ENCODE data around the gene ADARB2. TPM values are rescaled to one million over a fixed set of nuclear protein-coding genes. Genes with fewer than 3 reads are reported as not detected.

Gene ADARB2
- total RNA-seq, 3 donors from 2014 or later, result 0.31 to 4.2 TPM; not detected in 1

DNA sequence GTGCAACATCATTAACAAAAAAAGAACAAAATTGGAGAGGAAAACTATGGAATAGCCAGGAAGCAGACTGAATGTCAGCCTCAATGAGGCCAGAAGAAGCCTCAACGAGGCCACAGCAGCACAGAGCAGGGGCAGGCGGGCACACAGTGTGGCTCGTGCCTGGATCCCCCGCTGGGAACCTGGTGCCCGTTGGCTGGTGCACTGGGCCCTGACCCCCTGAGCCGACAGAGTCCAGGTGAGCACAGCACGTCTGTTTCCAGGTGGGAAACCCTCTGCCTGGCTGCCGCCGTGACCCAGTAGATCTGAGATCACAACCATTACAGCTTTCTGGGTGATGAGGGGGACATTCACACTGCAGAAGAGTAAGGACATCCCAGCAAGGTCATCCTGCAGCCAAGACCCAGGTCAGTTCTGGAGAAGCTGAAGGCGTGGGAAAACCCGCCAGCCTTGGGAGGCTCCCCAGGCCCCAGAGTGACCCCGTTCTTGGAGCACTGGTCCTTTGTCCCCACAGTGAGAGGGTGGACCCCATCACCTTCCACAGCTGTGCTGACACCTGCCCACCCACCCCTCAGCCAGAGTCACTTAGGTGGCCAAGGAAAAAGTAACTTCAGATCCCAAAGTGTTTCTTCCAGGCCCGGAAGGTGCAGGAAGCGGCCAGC is 222.1 kb downstream of the ADARB2 start:
- ATAC-seq (no peak), DNase-seq (no peak)
- intact Hi-C loops (cut with DNase I, micrococcal nuclease), result no loop called here
- H3K36me3 ChIP-seq (ENCODE audit: low read depth), result no peaks in the 10 kb centered on the region
- TF ChIP-seq, protein P1, sequence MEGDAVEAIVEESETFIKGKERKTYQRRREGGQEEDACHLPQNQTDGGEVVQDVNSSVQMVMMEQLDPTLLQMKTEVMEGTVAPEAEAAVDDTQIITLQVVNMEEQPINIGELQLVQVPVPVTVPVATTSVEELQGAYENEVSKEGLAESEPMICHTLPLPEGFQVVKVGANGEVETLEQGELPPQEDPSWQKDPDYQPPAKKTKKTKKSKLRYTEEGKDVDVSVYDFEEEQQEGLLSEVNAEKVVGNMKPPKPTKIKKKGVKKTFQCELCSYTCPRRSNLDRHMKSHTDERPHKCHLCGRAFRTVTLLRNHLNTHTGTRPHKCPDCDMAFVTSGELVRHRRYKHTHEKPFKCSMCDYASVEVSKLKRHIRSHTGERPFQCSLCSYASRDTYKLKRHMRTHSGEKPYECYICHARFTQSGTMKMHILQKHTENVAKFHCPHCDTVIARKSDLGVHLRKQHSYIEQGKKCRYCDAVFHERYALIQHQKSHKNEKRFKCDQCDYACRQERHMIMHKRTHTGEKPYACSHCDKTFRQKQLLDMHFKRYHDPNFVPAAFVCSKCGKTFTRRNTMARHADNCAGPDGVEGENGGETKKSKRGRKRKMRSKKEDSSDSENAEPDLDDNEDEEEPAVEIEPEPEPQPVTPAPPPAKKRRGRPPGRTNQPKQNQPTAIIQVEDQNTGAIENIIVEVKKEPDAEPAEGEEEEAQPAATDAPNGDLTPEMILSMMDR (IDR thresholded peaks at IDR 0.05), result no peak
- no peak overlapping the region for H3K4me3 ChIP-seq
- no peaks in the 10 kb centered on the region for H3K4me1 ChIP-seq (ENCODE audit: low read depth)
- no peaks in the 10 kb centered on the region for H3K9me3 ChIP-seq

DNA sequence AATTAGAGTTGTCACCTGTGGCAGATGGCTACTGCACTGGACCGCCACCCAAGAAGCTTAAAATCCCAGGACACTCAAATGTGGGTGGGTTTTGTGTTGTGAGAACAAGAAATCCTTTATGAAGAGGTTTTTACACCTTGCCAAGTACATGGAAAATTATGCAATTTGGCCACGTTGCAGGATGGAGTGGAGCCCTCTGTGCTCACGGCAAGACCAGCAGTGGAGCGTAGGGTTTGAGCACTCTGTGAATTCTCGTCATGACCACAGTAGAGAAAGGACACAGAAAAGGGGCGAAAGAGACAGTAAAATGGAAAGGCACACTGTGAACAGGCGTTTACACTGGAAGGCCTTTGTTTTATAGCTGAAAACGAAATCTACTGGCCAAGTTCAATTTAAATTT is 222.6 kb downstream of the ADARB2 start:
- ATAC-seq (no peak), DNase-seq (no peak)
- Histone ChIP-seq H3K36me3 (ENCODE audit: low read depth) (no peaks in the 10 kb centered on the region), H3K4me1 (ENCODE audit: low read depth) (no peaks in the 10 kb centered on the region), H3K9me3 (no peaks in the 10 kb centered on the region), H3K4me3 (no peak overlapping the region)
- TF ChIP-seq, protein P1 (IDR thresholded peaks at IDR 0.05), result no peak
- intact Hi-C loops (cut with DNase I, micrococcal nuclease), result no loop called here

DNA sequence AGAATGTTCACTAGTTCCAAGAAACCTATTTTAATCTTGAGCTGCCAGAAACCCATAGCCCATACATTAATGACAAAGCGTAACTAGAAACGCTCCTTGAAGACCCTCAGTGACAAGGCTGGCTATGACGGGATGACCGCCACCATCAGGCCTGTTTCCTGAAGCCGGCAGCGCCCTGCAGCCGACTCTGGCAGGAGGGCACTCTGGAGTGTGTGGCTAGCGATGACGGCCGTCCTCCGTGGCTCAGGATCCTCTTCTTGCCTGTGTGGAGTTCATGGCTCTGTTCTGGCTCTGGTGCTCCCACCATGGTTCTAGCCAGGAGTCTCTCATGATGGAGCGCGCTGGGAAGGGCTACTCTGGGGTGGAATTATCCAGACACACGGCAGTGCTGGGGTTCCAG is 224.1 kb downstream of the ADARB2 start:
- Histone ChIP-seq H3K9me3 (no peaks in the 10 kb centered on the region), H3K4me1 (ENCODE audit: low read depth) (no peaks in the 10 kb centered on the region), H3K4me3 (no peak overlapping the region), H3K36me3 (ENCODE audit: low read depth) (no peaks in the 10 kb centered on the region)
- DNase-seq (no peak), ATAC-seq (no peak)
- intact Hi-C loops (cut with DNase I, micrococcal nuclease), result no loop called here
- TF ChIP-seq, protein P1 (IDR thresholded peaks at IDR 0.05), result no peak

DNA sequence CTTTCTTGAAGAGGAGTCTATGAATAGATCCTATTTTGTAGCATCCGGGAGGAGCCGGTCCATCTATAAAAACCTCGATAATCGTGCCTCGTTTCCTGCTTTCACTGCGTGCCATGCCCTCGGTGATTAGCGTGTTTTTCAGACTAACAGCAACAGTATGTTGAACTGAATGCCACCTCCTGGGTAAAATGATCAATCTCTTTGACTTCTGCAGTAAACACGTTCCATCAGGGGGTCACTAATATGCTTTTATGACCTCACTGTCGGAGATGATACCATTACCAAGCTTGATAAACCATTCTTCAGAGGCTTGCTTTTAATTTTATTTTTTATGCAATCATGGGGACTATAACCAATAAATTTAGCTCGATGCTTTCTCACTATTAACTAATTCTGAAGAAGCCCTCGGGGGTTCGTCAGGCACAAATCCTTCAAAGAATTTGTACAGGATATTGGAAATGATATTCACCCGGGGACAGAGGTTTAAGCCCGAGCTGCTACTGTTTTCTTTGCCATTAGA is 228.3 kb downstream of the ADARB2 start:
- no peak overlapping the region for H3K4me3 ChIP-seq
- no peaks in the 10 kb centered on the region for H3K4me1 ChIP-seq (ENCODE audit: low read depth)
- no peaks in the 10 kb centered on the region for H3K36me3 ChIP-seq (ENCODE audit: low read depth)
- no peak for DNase-seq
- intact Hi-C loops (cut with DNase I, micrococcal nuclease), result no loop called here
- ATAC-seq, result no peak
- TF ChIP-seq, protein P1 (IDR thresholded peaks at IDR 0.05), result no peak
- no peaks in the 10 kb centered on the region for H3K9me3 ChIP-seq

DNA sequence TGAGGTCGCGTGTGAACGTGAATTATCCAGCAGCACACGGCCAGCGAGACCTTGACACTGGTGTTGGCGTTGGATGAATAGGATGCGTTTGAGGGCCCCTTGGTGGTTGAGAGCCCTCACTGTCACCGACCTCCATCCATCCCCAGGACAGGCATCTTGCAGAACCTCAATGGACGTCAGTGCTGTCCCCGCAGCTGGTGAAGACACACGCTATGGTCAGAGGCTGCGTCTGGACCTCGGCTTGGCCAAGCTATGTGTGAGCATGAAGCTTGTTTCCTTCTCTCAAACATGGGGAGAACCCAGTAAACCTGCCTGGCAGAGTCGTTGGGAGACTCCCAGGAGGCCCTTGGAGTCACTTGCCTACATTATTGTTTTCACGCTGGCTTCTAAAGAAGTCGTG is 229.2 kb downstream of the ADARB2 start:
- ATAC-seq, result no peak
- no peak for DNase-seq
- Histone ChIP-seq H3K4me3 (no peak overlapping the region), H3K9me3 (no peaks in the 10 kb centered on the region), H3K4me1 (ENCODE audit: low read depth) (no peaks in the 10 kb centered on the region), H3K36me3 (ENCODE audit: low read depth) (no peaks in the 10 kb centered on the region)
- TF ChIP-seq, protein P1 (IDR thresholded peaks at IDR 0.05), result no peak
- intact Hi-C loops (cut with DNase I, micrococcal nuclease), result no loop called here
